HepG2 (cell line): ENCODE measurements around the gene SCAF8. TPM values are rescaled to one million over a fixed set of nuclear protein-coding genes. Genes with fewer than 3 reads are reported as not detected.

Experiments
- PLRG1 ChIP-seq: fragments of 450-650 bp; conservative IDR thresholded peaks from 2 replicates; pipeline ENCODE4 v1.6.1; 2016
- RFXAP ChIP-seq: sonication (generic); formaldehyde crosslinking; IDR thresholded peaks from 2 replicates; pipeline ENCODE4 v1.4.0; 2020; ENCODE audit warnings: missing genetic modification reagents, borderline replicate concordance
- SOX5 ChIP-seq: IDR thresholded peaks from 2 replicates; pipeline ENCODE4 v1.6.1; 2016; ENCODE audit warnings: borderline replicate concordance
- polyA plus RNA-seq, 8 experiments: library from polyadenylated mRNA; depleted of rRNA in 3 of 8; stranded (reverse) in 7 of 8; unstranded in 1 of 8; fragments of >200 nt; fragmentation: Illumina TruSeq in 4 of 8; extraction: Trizol in 4 of 8; gene quantifications; 2 replicates each; pipeline versions ENCODE4 v1.2.1 to v1.2.3, GENCODE V29; 2011 to 2016; ENCODE audit warnings: low read depth in 4 of 8, missing spikeins in 1 of 8, mixed read lengths in 1 of 8; ENCODE audit not compliant: insufficient read depth in 1 of 8
- total RNA-seq, 5 experiments: library from RNA; depleted of rRNA; stranded (reverse); fragments of >200 nt; fragmentation: Illumina TruSeq; extraction: Trizol; gene quantifications; 2 replicates each; pipeline ENCODE4 v1.2.3, GENCODE V29; 2016; ENCODE audit warnings: low read depth in 1 of 5
- TF ChIP-seq, protein P1 (sequence below): sonication (generic); formaldehyde crosslinking; IDR thresholded peaks from 2 replicates; pipeline ENCODE4 v1.9.0; 2021; ENCODE audit warnings: missing genetic modification reagents, mild to moderate bottlenecking, borderline replicate concordance
- TF ChIP-seq, protein P2 (sequence below): sonication (generic); formaldehyde crosslinking; IDR thresholded peaks from 2 replicates; pipeline ENCODE4 v1.4.0; 2020; ENCODE audit warnings: missing genetic modification reagents
- TF ChIP-seq, protein P3 (sequence below), 2 experiments: sonication (generic) in 1 of 2; formaldehyde crosslinking in 1 of 2; IDR thresholded peaks; 2 replicates each; pipeline versions ENCODE4 v1.6.1 to v1.9.0; 2014 to 2022; ENCODE audit warnings: antibody characterized with exemption in 1 of 2, borderline replicate concordance in 1 of 2, inconsistent platforms in 1 of 2, low read depth in 1 of 2, missing genetic modification reagents in 1 of 2
- TF ChIP-seq, protein P4 (sequence below): sonication (generic); formaldehyde crosslinking; IDR thresholded peaks from 2 replicates; pipeline ENCODE4 v1.4.0; 2020; ENCODE audit warnings: mild to moderate bottlenecking, missing genetic modification reagents
- TF ChIP-seq, protein P5 (sequence below): IDR thresholded peaks from 2 replicates; pipeline ENCODE4 v1.4.0; 2020; ENCODE audit warnings: mild to moderate bottlenecking, missing genetic modification reagents

SCAF8 gene
- total and polyA plus RNA-seq, 2 of the 13 experiments (the other 11 are each of a cell fraction or from before 2014, with no cell fraction given), result 15.3 to 40.8 TPM

DNA sequence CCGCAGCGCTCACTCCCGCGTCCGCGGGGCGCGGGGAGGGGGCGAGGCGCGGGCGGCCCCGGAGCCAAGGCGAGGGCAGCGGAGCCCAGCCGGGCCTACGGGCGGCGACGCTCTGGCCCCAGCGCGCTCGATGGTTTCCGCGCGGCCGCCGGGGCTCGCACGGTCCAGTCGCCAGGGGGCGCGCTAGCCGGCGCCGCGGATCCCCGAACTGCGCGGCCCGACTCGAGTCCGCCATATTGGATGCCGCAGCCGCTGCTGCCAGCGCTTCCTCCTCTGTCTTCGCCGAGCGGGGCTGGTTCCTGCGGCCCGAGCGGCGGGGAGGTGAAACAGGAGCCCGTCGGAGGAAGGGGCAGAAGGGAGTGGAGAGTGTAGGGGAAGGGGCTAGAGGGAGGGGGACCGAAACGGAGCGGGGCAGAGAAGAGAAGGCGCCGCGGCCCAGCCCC, at the start of gene SCAF8 (continued):
- TF ChIP-seq, protein P1, sequence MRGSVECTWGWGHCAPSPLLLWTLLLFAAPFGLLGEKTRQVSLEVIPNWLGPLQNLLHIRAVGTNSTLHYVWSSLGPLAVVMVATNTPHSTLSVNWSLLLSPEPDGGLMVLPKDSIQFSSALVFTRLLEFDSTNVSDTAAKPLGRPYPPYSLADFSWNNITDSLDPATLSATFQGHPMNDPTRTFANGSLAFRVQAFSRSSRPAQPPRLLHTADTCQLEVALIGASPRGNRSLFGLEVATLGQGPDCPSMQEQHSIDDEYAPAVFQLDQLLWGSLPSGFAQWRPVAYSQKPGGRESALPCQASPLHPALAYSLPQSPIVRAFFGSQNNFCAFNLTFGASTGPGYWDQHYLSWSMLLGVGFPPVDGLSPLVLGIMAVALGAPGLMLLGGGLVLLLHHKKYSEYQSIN, result no peak
- TF ChIP-seq, protein P2, sequence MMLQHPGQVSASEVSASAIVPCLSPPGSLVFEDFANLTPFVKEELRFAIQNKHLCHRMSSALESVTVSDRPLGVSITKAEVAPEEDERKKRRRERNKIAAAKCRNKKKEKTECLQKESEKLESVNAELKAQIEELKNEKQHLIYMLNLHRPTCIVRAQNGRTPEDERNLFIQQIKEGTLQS, result no peak
- TF ChIP-seq, protein P3, sequence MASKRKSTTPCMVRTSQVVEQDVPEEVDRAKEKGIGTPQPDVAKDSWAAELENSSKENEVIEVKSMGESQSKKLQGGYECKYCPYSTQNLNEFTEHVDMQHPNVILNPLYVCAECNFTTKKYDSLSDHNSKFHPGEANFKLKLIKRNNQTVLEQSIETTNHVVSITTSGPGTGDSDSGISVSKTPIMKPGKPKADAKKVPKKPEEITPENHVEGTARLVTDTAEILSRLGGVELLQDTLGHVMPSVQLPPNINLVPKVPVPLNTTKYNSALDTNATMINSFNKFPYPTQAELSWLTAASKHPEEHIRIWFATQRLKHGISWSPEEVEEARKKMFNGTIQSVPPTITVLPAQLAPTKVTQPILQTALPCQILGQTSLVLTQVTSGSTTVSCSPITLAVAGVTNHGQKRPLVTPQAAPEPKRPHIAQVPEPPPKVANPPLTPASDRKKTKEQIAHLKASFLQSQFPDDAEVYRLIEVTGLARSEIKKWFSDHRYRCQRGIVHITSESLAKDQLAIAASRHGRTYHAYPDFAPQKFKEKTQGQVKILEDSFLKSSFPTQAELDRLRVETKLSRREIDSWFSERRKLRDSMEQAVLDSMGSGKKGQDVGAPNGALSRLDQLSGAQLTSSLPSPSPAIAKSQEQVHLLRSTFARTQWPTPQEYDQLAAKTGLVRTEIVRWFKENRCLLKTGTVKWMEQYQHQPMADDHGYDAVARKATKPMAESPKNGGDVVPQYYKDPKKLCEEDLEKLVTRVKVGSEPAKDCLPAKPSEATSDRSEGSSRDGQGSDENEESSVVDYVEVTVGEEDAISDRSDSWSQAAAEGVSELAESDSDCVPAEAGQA (IDR thresholded peaks at IDR 0.05; ENCODE audit: low read depth), result peak; percentile 91
- TF ChIP-seq, protein P3 (CRISPR knock-in tag; IDR thresholded peaks at IDR 0.05; ENCODE audit: borderline replicate concordance), result 0 out of 2 replicates have a peak, but pooled peaks have one; percentile 56
- TF ChIP-seq, protein P4, sequence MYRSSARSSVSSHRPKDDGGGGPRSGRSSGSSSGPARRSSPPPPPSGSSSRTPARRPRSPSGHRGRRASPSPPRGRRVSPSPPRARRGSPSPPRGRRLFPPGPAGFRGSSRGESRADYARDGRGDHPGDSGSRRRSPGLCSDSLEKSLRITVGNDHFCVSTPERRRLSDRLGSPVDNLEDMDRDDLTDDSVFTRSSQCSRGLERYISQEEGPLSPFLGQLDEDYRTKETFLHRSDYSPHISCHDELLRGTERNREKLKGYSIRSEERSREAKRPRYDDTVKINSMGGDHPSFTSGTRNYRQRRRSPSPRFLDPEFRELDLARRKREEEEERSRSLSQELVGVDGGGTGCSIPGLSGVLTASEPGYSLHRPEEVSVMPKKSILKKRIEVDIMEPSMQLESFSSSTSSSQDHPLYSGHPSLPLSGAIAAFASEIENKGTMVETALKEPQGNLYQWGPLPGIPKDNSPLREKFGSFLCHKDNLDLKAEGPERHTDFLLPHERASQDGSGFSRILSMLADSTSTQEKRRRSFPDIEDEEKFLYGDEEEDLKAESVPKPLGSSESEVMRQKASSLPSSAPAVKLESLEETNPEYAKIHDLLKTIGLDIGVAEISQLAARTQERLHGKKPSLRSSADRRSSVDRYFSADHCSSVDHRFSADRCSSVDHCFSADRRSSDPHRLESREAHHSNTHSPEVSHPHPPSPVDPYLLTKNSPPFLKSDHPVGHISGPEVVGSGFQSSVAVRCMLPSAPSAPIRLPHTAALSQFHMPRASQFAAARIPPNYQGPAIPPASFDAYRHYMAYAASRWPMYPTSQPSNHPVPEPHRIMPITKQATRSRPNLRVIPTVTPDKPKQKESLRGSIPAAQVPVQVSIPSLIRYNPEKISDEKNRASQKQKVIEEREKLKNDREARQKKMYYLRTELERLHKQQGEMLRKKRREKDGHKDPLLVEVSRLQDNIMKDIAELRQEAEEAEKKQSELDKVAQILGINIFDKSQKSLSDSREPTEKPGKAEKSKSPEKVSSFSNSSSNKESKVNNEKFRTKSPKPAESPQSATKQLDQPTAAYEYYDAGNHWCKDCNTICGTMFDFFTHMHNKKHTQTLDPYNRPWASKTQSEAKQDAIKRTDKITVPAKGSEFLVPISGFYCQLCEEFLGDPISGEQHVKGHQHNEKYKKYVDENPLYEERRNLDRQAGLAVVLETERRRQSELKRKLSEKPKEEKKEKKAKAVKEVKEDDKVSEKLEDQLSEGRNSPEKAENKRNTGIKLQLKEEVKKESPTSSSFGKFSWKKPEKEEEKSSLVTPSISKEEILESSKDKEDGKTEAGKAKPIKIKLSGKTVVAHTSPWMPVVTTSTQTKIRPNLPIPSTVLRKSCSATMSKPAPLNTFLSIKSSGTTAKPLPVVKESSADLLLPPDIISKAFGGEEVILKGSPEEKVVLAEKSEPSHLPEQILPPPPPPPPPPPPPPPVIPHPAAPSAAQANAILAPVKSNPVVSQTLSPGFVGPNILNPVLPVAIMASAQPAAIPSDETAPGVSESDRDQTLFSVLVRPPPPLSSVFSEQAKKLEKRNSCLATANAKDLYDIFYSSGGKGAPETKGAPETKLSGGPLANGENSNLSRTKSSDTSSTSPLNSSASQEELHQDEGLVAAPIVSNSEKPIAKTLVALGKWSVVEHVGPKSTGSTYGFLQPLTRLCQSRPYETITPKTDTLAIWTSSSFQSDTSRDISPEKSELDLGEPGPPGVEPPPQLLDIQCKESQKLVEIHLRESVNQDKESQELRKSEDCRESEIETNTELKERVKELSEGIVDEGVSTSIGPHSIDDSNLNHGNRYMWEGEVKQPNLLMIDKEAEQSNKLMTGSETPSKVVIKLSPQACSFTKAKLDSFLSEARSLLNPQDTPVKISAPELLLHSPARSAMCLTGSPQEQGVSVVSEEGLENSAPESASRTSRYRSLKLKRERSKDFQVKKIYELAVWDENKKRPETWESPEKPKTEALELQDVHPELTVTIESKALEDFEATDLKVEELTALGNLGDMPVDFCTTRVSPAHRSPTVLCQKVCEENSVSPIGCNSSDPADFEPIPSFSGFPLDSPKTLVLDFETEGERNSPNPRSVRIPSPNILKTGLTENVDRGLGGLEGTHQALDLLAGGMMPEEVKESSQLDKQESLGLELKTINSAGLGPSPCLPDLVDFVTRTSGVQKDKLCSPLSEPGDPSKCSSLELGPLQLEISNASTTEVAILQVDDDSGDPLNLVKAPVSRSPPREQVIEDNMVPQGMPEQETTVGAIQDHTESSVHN (CRISPR knock-in tag), result no peak; the same call in 1 of the 2 replicates
- TF ChIP-seq RFXAP (CRISPR knock-in tag) (peak; percentile 87; the same call in 1 of the 2 replicates), PLRG1 (no peak), SOX5 (CRISPR knock-in tag) (no peak; the same call in 1 of the 2 replicates)
- TF ChIP-seq, protein P5, sequence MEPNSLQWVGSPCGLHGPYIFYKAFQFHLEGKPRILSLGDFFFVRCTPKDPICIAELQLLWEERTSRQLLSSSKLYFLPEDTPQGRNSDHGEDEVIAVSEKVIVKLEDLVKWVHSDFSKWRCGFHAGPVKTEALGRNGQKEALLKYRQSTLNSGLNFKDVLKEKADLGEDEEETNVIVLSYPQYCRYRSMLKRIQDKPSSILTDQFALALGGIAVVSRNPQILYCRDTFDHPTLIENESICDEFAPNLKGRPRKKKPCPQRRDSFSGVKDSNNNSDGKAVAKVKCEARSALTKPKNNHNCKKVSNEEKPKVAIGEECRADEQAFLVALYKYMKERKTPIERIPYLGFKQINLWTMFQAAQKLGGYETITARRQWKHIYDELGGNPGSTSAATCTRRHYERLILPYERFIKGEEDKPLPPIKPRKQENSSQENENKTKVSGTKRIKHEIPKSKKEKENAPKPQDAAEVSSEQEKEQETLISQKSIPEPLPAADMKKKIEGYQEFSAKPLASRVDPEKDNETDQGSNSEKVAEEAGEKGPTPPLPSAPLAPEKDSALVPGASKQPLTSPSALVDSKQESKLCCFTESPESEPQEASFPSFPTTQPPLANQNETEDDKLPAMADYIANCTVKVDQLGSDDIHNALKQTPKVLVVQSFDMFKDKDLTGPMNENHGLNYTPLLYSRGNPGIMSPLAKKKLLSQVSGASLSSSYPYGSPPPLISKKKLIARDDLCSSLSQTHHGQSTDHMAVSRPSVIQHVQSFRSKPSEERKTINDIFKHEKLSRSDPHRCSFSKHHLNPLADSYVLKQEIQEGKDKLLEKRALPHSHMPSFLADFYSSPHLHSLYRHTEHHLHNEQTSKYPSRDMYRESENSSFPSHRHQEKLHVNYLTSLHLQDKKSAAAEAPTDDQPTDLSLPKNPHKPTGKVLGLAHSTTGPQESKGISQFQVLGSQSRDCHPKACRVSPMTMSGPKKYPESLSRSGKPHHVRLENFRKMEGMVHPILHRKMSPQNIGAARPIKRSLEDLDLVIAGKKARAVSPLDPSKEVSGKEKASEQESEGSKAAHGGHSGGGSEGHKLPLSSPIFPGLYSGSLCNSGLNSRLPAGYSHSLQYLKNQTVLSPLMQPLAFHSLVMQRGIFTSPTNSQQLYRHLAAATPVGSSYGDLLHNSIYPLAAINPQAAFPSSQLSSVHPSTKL (CRISPR knock-in tag), result no peak
